ENCODE data around the gene CALHM4.

GRCh38 chr6:116515141-116515540, 38.4 kb upstream of the CALHM4 start:
- no peak for TF ChIP-seq CTCF (IDR thresholded peaks at IDR 0.05; ENCODE audit: low read length)
- no peak for TF ChIP-seq EZH2 (optimal IDR thresholded peaks at IDR 0.05; ENCODE audit: low read depth, low read length)

Measured in MM.1S (cell line).